Measurements from ENCODE around the gene TEX12.
A peak's percentile ranks its signal among the peaks of the same experiment; 100 is the strongest.

- TF ChIP-seq CTCF (IDR thresholded peaks at IDR 0.05 in 8 of 11, conservative IDR thresholded peaks at IDR 0.05 in 3 of 11) (peak; percentile 74 to 94 (median 86)), POLR2A (IDR thresholded peaks at IDR 0.05) (no peak)
Observed at GRCh38 chr11:112219476-112220232, 52.5 kb downstream of the TEX12 start.
